IPS DF 4.7 (cell line): ENCODE measurements around the gene CAPN13.

ENCODE experiments used
- DNase-seq: peaks from one replicate; pipeline ENCODE4 v3.0.0-alpha.2; 2013; ENCODE audit warnings: low spot score; ENCODE audit errors: extremely low read depth

The CAPN13 gene

GRCh38 chr2:30765191-30765590 lies 42.1 kb downstream of the CAPN13 start:
- no peak for DNase-seq

- DNase-seq = no peak
These were observed 43.0 kb downstream of the CAPN13 start for GRCh38 chr2:30764021-30764800.

- DNase-seq = no peak
These were observed 44.0 kb downstream of the CAPN13 start for GRCh38 chr2:30763151-30763660.

- no peak for DNase-seq
These were observed 46.0 kb downstream of the CAPN13 start for GRCh38 chr2:30761226-30761625.

DNA sequence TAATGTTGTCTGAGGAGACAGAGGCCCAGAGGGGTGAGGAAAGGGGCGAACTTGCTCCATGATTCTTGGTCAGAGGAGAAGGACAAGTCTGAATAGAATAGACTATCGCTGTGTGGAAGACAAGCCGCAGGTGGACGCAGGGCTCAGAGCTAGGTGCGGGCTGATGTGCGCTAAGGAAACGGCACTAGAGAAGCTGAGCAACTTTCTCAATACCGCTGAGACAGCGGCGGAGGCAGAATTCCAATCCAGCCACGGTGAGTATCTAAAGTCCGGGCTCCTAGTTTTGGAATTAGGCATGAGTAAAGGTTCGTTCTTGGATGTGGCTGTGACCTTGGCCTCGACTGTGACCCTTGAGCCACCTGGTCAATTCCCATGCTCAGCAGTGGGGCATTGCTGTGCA lies 47.8 kb downstream of the CAPN13 start:
- DNase-seq = no peak

DNA sequence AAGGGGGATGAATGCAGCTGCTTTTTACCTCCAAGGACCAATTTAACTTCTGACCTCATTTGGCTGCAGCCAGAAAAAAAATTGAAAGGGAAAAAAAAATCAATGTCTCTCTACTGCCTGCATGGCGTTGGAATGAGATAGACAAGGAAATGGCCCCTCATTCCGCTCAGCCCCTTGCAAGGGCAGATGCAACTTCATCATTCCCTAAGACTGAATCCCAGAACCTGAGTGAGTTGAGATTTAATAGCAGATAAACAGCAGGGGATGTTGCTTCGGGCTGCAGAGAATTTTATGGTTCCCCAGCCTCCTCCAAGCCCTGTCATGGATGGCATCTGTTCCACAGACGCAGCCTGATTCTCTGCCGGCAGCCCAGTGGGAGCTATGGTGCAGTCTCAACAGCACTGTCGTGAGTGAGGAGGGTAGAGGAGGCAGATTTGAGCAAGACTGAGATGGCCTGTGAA lies 49.0 kb downstream of the CAPN13 start:
- no peak for DNase-seq

- no peak for DNase-seq
These were observed 49.5 kb downstream of the CAPN13 start for GRCh38 chr2:30757749-30758148.

GRCh38 chr2:30756971-30757370 lies 50.3 kb downstream of the CAPN13 start:
- no peak for DNase-seq

DNA sequence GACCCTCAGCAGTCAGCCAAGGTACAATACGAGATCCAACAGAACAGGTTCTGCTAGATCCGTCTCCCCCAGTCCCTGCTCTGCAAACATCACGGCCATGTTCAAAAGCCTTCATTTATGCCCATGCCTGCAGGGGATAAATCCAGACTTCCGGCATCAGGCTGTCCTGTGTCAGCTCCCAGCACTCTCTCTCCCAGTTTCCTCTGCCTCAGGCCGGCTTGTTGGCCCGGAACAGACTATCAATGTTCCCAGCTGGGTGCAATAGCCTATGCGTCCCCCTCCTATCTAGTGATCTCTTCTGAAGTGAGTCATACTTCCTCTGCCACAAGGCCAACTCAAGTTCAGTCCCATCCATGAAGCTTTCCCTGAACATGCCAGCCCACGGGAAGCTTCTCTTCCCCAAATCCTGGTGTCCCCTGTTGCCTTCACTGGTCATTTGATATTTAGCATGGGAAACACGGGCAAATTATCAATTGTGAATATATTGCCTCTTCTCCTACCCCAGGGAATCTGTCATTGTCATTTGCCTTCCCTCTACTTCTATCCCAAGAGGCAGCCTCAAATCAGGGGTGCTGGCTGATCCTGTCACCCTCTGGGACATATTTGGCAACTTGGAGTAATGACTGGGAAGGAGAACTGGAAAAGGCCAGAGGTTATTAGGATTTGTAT lies 51.1 kb downstream of the CAPN13 start:
- DNase-seq = no peak

GRCh38 chr2:30753630-30754029 lies 53.6 kb downstream of the CAPN13 start:
- DNase-seq = no peak

GRCh38 chr2:30752811-30753210 lies 54.4 kb downstream of the CAPN13 start:
- no peak for DNase-seq

GRCh38 chr2:30747206-30747605 lies 60.0 kb downstream of the CAPN13 start:
- no peak for DNase-seq

DNA sequence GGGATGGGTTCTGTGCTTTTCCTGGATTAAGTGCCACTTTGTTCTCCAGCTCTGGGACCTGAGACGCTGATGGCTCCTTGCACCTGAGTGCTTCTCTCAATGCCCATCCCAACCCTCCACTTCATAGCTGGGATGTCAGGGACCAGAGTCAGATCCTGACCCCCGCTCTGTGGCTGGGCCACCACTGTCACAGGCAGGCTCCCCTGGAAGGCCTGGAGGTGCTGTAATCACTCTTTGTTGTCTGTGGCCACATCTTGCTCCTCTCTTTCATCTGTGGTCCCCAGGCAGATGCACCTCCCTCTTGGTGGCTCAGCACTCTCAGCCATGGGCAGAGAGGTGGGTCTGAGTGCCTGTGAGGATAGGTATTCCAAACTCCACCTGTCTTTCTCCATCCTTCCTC lies 62.4 kb downstream of the CAPN13 start:
- no peak for DNase-seq

DNA sequence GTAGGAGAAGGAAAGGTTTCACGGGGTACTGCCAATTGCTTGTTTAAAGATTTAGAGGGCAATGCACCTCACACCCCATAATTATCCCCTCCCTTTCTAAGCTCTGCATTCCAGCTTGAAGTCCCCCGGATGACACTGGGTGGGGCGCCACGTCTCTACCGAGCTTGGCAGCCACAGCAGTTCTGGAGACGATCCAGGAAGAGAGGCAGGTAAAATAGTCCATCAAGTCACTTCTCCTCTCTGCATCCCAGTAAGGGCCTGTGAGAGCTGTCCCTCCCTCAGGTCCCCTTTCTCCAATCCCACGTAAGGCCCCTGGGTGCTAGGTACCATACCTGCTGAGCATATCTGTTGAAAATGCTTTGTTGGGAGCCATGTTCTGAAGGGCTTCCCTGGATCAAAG lies 65.7 kb downstream of the CAPN13 start:
- DNase-seq = no peak

- DNase-seq = no peak
These were observed 68.9 kb downstream of the CAPN13 start for GRCh38 chr2:30738141-30738911.

- DNase-seq = no peak
These were observed 70.0 kb downstream of the CAPN13 start for GRCh38 chr2:30737326-30737610.

- DNase-seq = no peak
These were observed 70.6 kb downstream of the CAPN13 start for GRCh38 chr2:30736461-30737325.

DNA sequence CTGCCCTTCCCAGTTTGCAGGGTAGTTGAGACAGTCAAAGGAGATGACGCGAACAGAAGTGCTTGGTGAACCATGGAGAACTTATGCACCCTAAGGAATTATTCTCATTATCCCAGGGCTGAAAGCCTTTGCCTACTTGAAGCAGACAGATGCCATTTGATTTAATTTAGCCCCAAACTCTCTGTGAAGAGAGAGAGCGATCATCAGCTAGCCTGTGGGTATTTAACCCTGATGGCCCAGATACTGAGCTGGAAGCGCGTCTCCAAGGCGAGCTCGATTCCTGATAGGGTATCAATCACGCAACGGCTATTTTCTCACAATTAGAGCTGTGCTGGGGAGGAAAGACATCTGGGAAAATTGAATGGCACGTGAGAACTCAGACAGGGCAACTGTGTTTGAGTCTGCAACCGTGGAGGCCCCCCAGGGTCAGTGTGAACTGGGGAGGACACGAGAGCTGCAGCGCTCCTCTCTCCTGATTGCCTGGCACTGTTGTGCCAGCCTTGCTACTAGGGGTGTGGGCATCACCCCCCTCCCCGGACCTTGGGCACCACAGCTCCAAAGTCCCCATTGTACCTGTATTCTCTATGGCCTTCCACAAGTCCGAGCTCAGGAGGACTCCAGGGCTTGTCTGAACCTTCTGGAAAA lies 73.2 kb downstream of the CAPN13 start:
- DNase-seq = no peak

DNA sequence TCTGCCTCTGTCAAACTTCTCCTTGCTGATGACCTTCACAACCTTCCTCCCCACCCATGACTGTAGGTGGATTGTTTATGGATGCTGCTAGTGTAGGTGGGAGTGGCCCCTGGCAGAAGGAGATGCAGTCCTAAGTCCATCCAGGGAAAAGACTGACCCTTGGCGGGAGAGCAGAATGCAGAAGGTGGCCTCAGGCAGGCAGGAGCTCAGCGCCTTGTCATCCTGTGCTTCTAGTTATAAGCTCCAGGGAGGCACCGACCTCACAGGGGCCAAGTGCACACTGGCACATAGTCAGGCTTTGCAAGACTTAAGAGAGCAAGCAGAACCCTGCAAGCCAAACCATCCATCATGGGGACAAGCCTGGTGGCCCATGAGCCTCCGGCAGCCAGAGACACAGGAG lies 74.4 kb downstream of the CAPN13 start:
- no peak for DNase-seq

DNA sequence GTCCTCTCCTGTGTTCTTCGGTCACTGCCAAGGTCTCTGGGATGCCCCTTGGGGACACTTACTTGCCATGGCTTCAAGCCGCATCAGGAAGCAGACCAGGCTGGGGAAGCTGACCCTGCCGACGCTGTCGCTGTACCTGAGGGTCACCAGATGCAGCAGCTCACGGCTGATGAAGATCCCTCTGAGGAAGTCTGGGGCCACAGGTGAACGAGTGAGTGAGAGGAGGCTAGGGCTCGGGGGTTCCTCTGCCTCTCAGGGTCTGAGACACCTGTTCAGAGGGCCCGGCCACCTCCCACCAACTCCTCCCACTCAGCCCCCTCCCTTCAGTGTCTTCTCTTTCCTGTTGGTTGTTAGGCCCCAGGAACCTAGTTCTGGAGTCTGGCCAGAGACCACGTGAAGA lies 74.9 kb downstream of the CAPN13 start:
- DNase-seq = no peak

DNA sequence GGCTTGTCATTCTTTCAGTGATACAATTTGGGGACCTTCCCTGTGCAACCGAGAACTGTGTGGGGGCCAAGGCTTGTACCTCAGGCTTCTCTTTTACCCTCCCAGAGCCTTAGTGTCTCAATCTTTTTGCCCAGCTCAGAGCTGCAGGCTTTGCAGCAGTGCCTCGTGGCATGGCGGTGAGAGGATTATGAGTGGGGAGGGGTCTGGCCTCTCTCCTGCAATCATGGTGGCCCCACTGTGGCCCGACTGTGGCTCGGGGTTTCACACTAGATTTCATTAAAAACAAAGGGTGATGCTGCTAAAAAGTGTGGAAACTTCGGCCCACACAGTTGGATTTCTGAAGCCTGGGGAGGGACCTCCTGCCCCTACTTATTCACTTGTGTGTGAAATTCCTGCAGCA lies 75.5 kb downstream of the CAPN13 start:
- DNase-seq = no peak
